HG02642 (cell line): ENCODE data around the gene TNK2.
"Not testable (repeated sequence)": the region's sequence is repeated elsewhere in the genome, so short reads cannot be mapped to it uniquely, and the experiment has no call there.

Experiments used
- ATAC-seq: cut with Tn5 transposase; IDR thresholded peaks from one replicate; pipeline ENCODE4 v1.9.1; 2021; ENCODE audit warnings: mild to moderate bottlenecking; ENCODE audit not compliant: unreplicated experiment, poor library complexity

The TNK2 gene

GRCh38 chr3:195824425-195825190 lies 83.7 kb downstream of the TNK2 start:
- ATAC-seq, result not testable (repeated sequence)

DNA sequence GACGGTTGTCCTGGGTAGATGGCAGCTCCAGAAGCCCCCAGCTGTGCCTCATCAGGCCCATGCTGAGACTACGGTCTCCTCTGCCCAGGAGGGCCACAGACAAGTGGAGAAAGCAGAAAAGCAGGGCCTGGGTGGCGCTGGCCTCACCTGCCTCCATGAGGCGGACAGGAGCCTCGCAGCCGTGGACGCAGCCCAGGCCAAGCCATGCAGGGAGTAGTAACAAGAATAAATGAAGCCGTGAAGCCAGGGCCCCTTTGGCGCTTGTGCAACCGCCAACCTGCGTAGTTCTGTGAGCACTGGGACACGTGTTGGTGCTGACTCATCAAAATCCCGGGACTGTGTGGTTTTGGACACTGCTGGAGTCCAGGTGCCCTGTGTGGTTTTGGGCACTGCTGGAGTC lies 84.4 kb downstream of the TNK2 start:
- no peak for ATAC-seq

DNA sequence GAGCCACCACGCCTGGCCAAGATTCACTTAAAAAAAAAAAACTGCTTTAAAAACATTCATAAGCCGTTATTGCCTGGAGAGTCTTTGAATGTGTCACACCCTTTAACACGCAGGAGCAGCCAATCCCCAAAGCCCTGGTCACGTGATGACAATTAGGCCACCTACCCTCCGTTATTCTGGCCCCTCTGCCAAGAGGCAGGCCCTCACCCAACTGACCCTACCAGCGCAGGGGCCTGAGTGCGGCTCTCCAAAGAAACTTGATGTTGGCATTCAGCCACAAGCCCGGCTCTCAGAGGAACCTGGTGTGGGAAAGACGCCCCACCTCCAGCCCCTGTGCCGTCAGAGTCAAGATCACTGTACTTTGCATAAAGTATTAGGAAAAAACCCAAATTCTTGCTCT lies 85.1 kb downstream of the TNK2 start:
- no peak for ATAC-seq

GRCh38 chr3:195822131-195822696 lies 86.1 kb downstream of the TNK2 start:
- no peak for ATAC-seq

DNA sequence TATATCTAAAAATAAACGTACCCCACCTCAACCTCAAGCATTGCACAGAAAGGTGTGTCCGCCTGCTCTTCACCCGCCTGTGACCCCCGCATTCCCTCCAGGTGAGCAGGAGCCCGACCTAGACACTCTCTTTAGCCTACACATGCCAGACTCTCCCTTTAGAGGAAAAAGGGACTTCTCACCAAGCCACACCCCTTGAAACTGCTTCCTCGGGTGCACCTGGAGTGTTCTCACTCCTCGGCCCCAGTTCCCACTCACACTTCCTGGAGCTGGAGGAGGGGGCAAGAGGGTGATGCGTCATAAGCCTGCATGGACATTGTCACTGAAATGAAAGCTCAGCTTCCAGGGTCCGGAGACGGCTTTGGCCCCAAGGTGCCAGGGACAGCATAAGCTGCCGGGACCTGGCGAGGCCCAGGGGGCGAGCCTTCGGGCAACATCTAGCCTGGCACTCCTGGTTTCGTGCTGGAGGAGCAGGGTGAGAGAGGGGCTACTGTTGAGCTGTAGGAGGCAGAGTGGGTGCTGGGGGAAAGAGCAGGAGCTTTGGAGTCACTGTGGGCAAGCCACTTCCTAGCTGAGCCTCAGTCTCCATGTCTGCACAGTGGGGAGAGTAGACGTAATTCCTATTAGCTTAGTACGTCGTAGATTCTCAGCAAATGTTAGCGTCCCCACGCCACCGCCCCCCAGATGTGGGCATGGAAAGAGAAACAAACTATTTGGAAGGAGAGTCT lies 86.8 kb downstream of the TNK2 start:
- ATAC-seq, result no peak

DNA sequence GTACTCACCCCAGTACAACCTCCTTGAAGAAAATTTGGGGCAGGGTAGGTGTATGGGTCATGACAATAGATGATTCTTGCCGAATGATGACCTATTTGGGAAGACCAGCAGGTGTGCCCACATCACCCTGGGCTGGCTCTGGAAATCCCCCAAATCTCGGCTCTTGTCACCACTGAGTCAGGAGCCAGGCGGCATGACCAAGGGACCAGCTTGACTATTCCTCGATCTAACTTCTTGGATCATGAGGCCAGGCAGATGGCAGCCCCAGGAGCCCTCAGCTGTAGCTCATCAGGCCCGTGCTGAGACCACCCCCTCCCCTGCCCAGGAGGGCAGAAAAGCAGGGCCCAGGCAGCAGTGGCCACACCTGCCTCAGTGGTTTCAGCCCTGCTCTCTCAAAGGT lies 87.5 kb downstream of the TNK2 start:
- no peak for ATAC-seq

GRCh38 chr3:195820186-195820585 lies 88.2 kb downstream of the TNK2 start:
- ATAC-seq, result no peak

GRCh38 chr3:195818301-195818700 lies 90.0 kb downstream of the TNK2 start:
- ATAC-seq, result no peak

GRCh38 chr3:195817578-195818135 lies 90.7 kb downstream of the TNK2 start:
- ATAC-seq, result no peak

DNA sequence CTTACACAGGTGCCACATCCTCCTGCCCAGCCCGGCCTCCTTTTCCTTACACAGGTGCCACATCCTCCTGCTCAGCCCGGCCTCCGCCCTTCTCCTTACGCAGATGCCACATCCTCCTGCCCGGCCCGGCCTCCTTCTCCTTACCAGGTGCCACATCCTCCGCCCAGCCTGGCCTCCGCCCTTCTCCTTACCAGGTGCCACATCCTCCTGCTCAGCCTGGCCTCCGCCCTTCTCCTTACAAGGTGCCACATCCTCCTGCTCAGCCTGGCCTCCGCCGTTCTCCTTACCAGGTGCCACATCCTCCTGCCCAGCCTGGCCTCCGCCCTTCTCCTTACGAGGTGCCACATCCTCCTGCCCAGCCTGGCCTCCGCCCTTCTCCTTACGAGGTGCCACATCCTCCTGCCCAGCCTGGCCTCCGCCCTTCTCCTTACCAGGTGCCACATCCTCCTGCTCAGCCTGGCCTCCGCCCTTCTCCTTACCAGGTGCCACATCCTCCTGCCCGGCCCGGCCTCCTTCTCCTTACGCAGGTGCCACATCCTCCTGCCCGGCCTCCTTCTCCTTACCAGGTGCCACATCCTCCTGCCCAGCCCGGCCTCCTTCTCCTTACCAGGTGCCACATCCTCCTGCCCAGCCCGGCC lies 92.0 kb downstream of the TNK2 start:
- ATAC-seq, result not testable (repeated sequence)

GRCh38 chr3:195815169-195815771 lies 93.1 kb downstream of the TNK2 start:
- ATAC-seq, result no peak

GRCh38 chr3:195813916-195814640 lies 94.3 kb downstream of the TNK2 start:
- ATAC-seq, result no peak
